ENCODE data around the gene SERF1B. TPM values are rescaled to one million over a fixed set of nuclear protein-coding genes. Genes with fewer than 3 reads are reported as not detected.
"Not testable (repeated sequence)": the region's sequence is repeated elsewhere in the genome, so short reads cannot be mapped to it uniquely, and the experiment has no call there.

Gene SERF1B
- 30.1 and 37.6 TPM in 2 replicates for total RNA-seq
- long read RNA-seq, transcript SERF1B-202 (3 exons, 703 nt): major isoform, 7 of 11 reads
- long read RNA-seq, partial matches to known transcripts: 0 of 11 reads
- long read RNA-seq, other reads (novel, unspliced or antisense): 0 of 11 reads

DNA sequence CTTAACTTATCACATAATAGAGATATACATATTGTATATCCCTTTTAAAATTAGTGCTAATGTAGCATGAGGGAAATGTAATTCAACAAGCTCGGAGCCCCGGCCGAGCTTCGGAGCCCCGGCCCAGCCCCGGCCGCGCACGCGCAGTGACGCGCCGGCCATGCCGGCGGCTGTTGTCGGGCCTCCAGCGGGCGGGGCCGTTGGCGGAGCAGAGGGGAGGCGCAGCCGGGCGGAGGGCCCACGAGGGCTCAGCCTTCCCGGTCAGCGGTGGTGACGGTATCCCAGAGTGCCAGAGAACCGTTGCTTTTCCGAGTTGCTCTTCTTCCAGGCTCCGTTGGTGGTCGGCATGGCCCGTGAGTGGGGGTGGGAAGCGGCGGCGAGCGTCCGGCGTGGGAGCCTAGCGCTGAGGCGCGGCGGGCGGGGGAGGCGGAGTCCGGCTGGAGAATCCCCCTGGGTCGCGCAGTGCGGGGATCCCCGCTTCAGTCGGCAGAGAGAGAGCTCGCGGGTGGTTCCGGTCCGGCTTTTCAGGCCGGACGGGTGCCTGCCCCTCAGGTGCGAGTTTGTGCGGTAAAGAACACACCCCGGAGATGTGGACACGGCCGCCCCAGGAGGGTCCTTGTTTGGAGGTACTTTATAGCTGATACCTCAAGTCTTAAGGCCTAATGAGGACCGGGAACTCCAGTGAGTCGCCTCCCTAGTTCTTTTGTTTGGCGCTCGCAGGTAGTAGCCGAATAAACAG is at the start of gene SERF1B:
SERF1B (plus strand) TSS at position 146 of the 739 bp plus-strand sequence; CDS start at position 347, 201 bp downstream.
- H3K36me3 Mint-ChIP-seq (ENCODE audit: unreplicated experiment); H3K9me3 Mint-ChIP-seq (ENCODE audit: unreplicated experiment): not testable (repeated sequence)

DNA sequence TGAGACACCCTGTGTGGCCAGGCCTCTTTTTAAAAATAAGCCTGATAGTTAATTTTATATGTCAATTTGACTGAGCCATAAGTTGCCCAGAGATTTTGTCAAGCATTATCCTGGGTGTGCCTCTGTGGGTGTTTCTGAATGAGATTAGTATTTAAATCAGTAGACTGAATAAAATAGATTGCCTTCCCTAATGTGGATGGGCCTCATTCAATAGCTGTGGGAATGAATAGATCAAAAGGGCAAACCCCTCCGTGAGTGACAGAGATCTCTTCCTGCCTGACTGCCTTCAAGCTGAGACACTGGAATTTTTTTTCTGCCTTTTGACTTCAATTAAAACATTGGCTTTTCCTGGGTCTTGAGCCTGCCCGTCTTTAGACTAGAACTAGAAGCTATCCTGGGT is 33.3 kb upstream of the SERF1B start:
- H3K36me3 Mint-ChIP-seq (ENCODE audit: unreplicated experiment); H3K9me3 Mint-ChIP-seq (ENCODE audit: unreplicated experiment); H3K27me3 Mint-ChIP-seq (ENCODE audit: unreplicated experiment); H3K27ac Mint-ChIP-seq (ENCODE audit: unreplicated experiment); H3K4me1 Mint-ChIP-seq (ENCODE audit: unreplicated experiment); H3K4me3 Mint-ChIP-seq (ENCODE audit: unreplicated experiment); DNase-seq (ENCODE audit: extremely low spot score, unreplicated experiment): not testable (repeated sequence)

More for the DNA sequence above, at the start of gene SERF1B:
- H3K27ac Mint-ChIP-seq (ENCODE audit: unreplicated experiment); H3K4me3 Mint-ChIP-seq (ENCODE audit: unreplicated experiment); DNase-seq (ENCODE audit: extremely low spot score, unreplicated experiment); H3K27me3 Mint-ChIP-seq (ENCODE audit: unreplicated experiment); H3K4me1 Mint-ChIP-seq (ENCODE audit: unreplicated experiment): not testable (repeated sequence)

DNA sequence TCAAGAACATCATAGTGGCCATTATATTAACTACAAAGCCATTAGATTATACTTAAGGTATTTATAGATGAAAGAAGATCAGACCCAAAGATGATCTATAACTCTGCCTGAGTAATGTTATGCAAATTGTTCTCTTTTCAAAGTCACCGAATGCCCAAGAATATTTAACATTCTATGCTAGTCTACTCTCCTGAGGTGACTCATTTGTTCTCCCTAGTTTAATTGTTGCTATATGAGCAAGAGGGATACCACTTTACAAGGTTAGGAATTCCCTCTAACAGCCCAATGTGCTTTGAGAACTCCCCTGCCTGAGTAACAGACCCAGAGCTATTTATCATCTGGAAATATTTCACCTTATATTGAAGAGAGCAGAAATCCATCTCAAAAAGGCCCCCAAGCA is 29.5 kb upstream of the SERF1B start:
- H3K27me3 Mint-ChIP-seq (ENCODE audit: unreplicated experiment); H3K9me3 Mint-ChIP-seq (ENCODE audit: unreplicated experiment); H3K36me3 Mint-ChIP-seq (ENCODE audit: unreplicated experiment); H3K27ac Mint-ChIP-seq (ENCODE audit: unreplicated experiment); DNase-seq (ENCODE audit: extremely low spot score, unreplicated experiment); H3K4me3 Mint-ChIP-seq (ENCODE audit: unreplicated experiment); H3K4me1 Mint-ChIP-seq (ENCODE audit: unreplicated experiment): not testable (repeated sequence)

DNA sequence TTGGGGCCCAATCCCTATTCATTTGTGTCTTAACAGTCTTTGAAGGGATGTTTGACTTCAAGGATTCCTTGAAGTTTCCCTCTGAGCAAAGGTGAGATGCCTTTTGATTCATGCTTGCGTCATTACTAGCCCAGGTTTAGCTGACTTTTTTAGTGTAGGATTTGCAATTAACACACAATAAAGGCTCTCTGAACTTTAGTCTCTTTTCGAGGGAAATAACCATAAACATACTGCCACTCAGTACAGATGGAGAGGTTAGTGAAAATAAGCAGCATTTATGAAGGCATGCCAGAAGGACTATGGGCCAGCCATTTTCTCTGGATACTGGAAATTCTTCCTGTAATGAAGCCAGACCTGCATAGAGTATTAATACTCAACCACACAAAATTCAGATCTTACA is 4.4 kb upstream of the SERF1B start:
- DNase-seq (ENCODE audit: extremely low spot score, unreplicated experiment); H3K27ac Mint-ChIP-seq (ENCODE audit: unreplicated experiment); H3K27me3 Mint-ChIP-seq (ENCODE audit: unreplicated experiment); H3K4me3 Mint-ChIP-seq (ENCODE audit: unreplicated experiment); H3K36me3 Mint-ChIP-seq (ENCODE audit: unreplicated experiment); H3K4me1 Mint-ChIP-seq (ENCODE audit: unreplicated experiment); H3K9me3 Mint-ChIP-seq (ENCODE audit: unreplicated experiment): not testable (repeated sequence)

DNA sequence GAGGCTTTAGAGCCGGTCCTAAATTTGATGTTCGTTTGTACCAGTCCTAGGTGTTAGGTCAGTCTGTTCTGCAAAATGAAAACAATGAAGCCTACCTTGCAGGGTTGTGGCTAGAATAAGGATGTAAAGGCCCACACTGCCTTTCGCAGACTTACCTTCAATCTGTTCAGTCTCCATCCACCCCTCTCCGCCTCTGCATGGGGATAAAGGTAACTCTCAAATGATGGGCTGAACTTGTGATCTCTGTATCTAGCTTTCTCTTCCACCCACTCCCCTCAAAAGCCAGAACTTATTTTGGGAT is 744 bp downstream of the SERF1B start:
- not testable (repeated sequence) for H3K27ac Mint-ChIP-seq (ENCODE audit: unreplicated experiment)

DNA sequence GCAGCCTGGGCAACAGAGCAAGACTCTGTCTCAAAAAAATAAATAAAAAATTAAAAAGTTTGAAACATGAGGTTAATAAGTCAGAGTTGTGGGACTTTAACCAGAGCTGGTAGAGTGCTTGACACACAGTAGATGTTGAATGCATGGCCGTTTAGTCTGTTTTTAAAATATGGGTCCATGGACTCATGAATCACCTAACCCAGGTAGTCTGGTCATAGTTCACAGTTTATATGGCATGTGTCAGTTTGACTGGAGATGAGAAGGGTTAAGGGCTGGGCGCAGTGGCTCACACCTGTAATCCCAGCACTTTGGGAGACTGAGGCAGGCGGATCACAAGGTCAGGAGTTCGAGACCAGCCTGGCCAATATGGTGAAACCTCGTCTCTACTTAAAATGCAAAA is 6.2 kb downstream of the SERF1B start:
- H3K36me3 Mint-ChIP-seq (ENCODE audit: unreplicated experiment); H3K4me1 Mint-ChIP-seq (ENCODE audit: unreplicated experiment); H3K4me3 Mint-ChIP-seq (ENCODE audit: unreplicated experiment); H3K27me3 Mint-ChIP-seq (ENCODE audit: unreplicated experiment); H3K9me3 Mint-ChIP-seq (ENCODE audit: unreplicated experiment); DNase-seq (ENCODE audit: extremely low spot score, unreplicated experiment); H3K27ac Mint-ChIP-seq (ENCODE audit: unreplicated experiment): not testable (repeated sequence)

More for the DNA sequence above, 744 bp downstream of the SERF1B start:
- H3K36me3 Mint-ChIP-seq (ENCODE audit: unreplicated experiment); DNase-seq (ENCODE audit: extremely low spot score, unreplicated experiment); H3K4me3 Mint-ChIP-seq (ENCODE audit: unreplicated experiment); H3K4me1 Mint-ChIP-seq (ENCODE audit: unreplicated experiment); H3K27me3 Mint-ChIP-seq (ENCODE audit: unreplicated experiment); H3K9me3 Mint-ChIP-seq (ENCODE audit: unreplicated experiment): not testable (repeated sequence)

DNA sequence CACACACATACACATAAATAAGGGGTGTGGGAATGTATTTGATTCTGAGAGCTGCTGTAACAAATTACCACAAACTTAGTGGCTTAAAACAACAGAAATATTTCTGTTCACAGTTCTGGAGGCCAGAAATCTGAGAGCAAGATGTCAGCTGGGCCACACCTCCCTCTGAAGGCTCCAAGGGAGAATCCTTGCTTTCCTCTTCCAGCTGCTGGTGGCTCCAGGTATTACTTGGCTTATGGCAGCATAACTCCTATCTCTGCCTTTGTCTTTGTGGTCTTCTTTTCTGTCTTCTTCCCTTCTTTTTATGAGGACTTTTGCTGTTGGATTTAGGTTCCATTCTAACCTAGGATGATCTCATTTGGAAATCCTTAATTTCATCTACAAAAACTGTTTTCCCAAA is 16.4 kb downstream of the SERF1B start:
- H3K27ac Mint-ChIP-seq (ENCODE audit: unreplicated experiment); H3K4me3 Mint-ChIP-seq (ENCODE audit: unreplicated experiment); H3K27me3 Mint-ChIP-seq (ENCODE audit: unreplicated experiment): not testable (repeated sequence)

DNA sequence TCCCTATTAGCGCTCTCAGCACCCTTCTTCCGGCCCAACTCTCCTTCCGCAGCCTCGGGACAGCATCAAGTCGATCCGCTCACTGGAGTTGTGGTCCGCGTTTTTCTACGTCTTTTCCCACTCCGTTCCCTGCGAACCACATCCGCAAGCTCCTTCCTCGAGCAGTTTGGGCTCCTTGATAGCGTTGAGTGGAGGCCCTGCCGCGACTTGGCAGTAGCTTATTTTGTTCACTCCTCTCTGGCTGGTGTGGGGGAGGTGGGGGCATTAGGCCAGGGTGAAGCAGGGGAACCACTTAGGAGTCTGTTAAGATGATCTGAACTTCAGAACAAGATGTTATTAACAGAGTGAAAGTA is 24.7 kb downstream of the SERF1B start:
- H3K9me3 Mint-ChIP-seq (ENCODE audit: unreplicated experiment); H3K27ac Mint-ChIP-seq (ENCODE audit: unreplicated experiment); H3K36me3 Mint-ChIP-seq (ENCODE audit: unreplicated experiment): not testable (repeated sequence)

More for the DNA sequence above, 16.4 kb downstream of the SERF1B start:
- H3K4me1 Mint-ChIP-seq (ENCODE audit: unreplicated experiment); DNase-seq (ENCODE audit: extremely low spot score, unreplicated experiment); H3K36me3 Mint-ChIP-seq (ENCODE audit: unreplicated experiment); H3K9me3 Mint-ChIP-seq (ENCODE audit: unreplicated experiment): not testable (repeated sequence)

DNA sequence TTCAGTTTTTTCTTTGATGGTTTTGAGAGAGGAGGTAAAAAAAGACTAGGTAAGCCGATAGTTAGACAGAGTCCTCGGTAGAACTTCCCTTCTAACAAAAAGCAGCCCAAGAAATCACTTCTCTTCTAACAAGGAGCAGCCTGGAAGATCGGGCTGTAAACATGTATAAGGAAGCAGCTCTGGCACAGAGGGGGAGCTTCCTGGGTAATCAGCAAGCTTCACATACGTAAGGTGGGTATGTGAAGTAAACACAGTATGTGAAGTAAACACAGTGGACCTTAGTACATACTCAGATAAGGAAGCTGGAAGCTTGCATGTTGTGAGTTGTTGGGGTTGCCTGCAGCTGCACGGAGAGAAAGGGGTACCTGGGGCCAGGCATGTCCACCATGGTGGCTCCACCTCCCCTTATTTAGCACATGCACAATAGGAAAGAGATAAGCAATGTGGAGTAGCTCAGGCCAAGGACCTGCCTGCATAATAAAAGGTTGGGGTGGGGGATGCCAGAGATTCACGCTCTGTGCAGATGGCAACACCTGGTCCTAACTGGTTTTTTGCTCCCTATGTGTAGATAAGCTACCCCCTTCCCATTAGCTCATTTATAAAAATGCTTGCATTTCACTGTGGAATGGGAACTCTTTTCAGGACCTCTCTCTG is 31.4 kb downstream of the SERF1B start:
- H3K9me3 Mint-ChIP-seq (ENCODE audit: unreplicated experiment); H3K4me3 Mint-ChIP-seq (ENCODE audit: unreplicated experiment); H3K27ac Mint-ChIP-seq (ENCODE audit: unreplicated experiment); DNase-seq (ENCODE audit: extremely low spot score, unreplicated experiment); H3K27me3 Mint-ChIP-seq (ENCODE audit: unreplicated experiment); H3K36me3 Mint-ChIP-seq (ENCODE audit: unreplicated experiment); H3K4me1 Mint-ChIP-seq (ENCODE audit: unreplicated experiment): not testable (repeated sequence)

More for the DNA sequence above, 24.7 kb downstream of the SERF1B start:
- not testable (repeated sequence) for H3K4me3 Mint-ChIP-seq (ENCODE audit: unreplicated experiment); DNase-seq (ENCODE audit: extremely low spot score, unreplicated experiment); H3K4me1 Mint-ChIP-seq (ENCODE audit: unreplicated experiment); H3K27me3 Mint-ChIP-seq (ENCODE audit: unreplicated experiment)

DNA sequence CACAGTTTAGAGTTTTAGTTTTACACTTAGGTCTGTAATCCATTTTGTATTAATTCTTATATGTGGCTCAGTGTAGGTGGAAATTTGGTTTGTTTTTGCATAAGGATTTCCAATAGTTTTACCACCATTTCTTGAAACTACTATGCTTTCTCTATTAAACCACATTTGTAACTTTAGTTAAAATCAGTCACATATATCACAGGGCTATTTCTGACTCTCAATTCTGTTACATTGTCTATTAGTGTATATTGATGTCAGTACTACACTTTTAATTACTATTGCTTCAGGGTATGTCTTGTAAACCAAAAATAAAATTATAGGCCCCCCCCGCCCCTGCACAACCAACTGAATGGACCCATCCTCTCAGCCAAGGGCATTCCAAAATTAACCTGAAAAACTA is 32.1 kb downstream of the SERF1B start:
- H3K4me1 Mint-ChIP-seq (ENCODE audit: unreplicated experiment); H3K27me3 Mint-ChIP-seq (ENCODE audit: unreplicated experiment); H3K4me3 Mint-ChIP-seq (ENCODE audit: unreplicated experiment); H3K27ac Mint-ChIP-seq (ENCODE audit: unreplicated experiment); H3K36me3 Mint-ChIP-seq (ENCODE audit: unreplicated experiment); DNase-seq (ENCODE audit: extremely low spot score, unreplicated experiment); H3K9me3 Mint-ChIP-seq (ENCODE audit: unreplicated experiment): not testable (repeated sequence)

DNA sequence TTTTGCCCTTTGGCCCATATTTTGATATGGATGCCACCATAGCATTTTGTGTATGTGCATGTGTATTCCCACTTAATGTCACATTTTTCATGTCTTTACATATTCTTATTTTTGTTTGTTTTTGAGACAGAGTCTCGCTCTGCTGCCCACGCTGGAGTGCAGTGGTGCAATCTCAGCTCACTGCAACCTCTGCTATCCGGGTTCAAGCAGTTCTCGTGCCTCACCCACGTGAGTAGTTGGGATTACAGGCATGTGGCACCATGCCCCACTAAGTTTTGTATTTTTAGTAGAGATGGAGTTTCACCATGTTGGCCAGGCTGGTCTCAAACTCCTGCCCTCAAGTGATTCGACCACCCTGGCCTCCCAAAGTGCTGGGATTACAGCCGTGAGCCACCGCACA is 52.6 kb downstream of the SERF1B start:
- not testable (repeated sequence) for H3K27ac Mint-ChIP-seq (ENCODE audit: unreplicated experiment); H3K36me3 Mint-ChIP-seq (ENCODE audit: unreplicated experiment); H3K4me3 Mint-ChIP-seq (ENCODE audit: unreplicated experiment); H3K27me3 Mint-ChIP-seq (ENCODE audit: unreplicated experiment); DNase-seq (ENCODE audit: extremely low spot score, unreplicated experiment); H3K4me1 Mint-ChIP-seq (ENCODE audit: unreplicated experiment); H3K9me3 Mint-ChIP-seq (ENCODE audit: unreplicated experiment)

DNA sequence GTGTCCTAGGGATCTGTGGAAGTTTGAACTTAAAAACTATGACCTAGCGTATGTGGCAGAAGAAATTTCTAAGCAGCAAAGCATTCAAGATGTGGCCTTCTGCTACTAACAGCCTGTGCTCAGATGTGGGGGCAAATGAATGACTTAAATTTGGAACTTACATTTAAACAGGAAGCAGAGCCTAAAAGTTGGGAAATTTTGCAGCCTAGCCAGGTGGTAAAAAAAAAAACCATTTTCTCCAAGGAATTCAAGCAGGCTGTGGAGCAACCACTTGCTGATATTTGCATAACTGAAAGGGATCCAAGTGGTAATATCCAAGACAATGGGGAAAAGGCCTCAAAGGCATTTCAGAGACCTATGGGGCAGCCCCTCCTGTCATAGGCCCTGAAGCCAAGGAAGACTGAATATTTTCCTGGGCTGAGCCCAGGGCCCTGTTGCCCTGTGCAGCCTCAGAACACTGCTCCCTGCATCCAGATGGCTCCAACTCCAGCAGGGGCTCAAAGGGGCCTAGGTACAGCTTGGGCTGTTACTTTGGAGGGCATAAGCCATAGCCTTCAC is 63.9 kb downstream of the SERF1B start:
- H3K4me3 Mint-ChIP-seq (ENCODE audit: unreplicated experiment); H3K4me1 Mint-ChIP-seq (ENCODE audit: unreplicated experiment); H3K9me3 Mint-ChIP-seq (ENCODE audit: unreplicated experiment); H3K27me3 Mint-ChIP-seq (ENCODE audit: unreplicated experiment); H3K27ac Mint-ChIP-seq (ENCODE audit: unreplicated experiment); DNase-seq (ENCODE audit: extremely low spot score, unreplicated experiment); H3K36me3 Mint-ChIP-seq (ENCODE audit: unreplicated experiment): not testable (repeated sequence)

Measured in osteocyte (in vitro differentiated cells).